GM12878 (cell line): ENCODE measurements around the gene TAS2R46. TPM values are rescaled to one million over a fixed set of nuclear protein-coding genes. Genes with fewer than 3 reads are reported as not detected.

ENCODE experiments used
- ATAC-seq: fragments of 200-7000 bp; cut with Tn5 transposase; 3 replicates; pipeline ENCODE4 v1.9.1; 2020; ENCODE audit warnings: mild to moderate bottlenecking, moderate library complexity
- BruUV-seq: library from RNA; stranded (reverse); fragments of 400-500 nt; replicated peaks from 2 replicates; lab custom pipeline; 2021; lab: Mats Ljungman, UMichigan
- CTCF ChIA-PET: fragments of 300-600 bp; sonication (Branson Sonifier 250); formaldehyde crosslinking; extraction: SDS; loops from one replicate; lab custom pipeline; 2021; ENCODE audit warnings: inconsistent platforms; lab: Yijun Ruan, JAX
- POLR2A ChIA-PET: fragments of 350-600 bp; formaldehyde crosslinking; extraction: SDS; loops from one replicate; lab custom pipeline; 2021; ENCODE audit warnings: inconsistent platforms; lab: Charles Lee
- RAD21 ChIA-PET: fragments of 300-600 bp; sonication (Branson Sonifier 250); formaldehyde crosslinking; loops from one replicate; lab custom pipeline; 2023; ENCODE audit warnings: antibody characterized with exemption; ENCODE audit not compliant: unreplicated experiment; lab: Charles Lee
- SMC1A ChIA-PET: fragments of 300-600 bp; sonication (Branson Sonifier 250); formaldehyde crosslinking; loops from one replicate; lab custom pipeline; 2023; ENCODE audit not compliant: unreplicated experiment, uncharacterized antibody; lab: Charles Lee
- DNase-seq: peaks from one replicate; pipeline ENCODE4 v3.0.0-alpha.2; 2011; ENCODE audit warnings: low read depth, low spot score
- FAIRE-seq: peaks from 3 replicates; lab custom pipeline; 2011; peaks lifted over from hg19 to GRCh38; lab: Jason Lieb, UNC
- H2AFZ ChIP-seq: 2 replicates; pipeline ENCODE4 v1.6.0; 2011; ENCODE audit warnings: low read depth, low read length, control low read depth; ENCODE audit not compliant: control insufficient read depth
- H3K27ac ChIP-seq: 2 replicates; pipeline ENCODE4 v1.5.1; 2011; ENCODE audit warnings: control low read depth; ENCODE audit not compliant: control insufficient read depth, insufficient read depth
- H3K27me3 ChIP-seq, 2 experiments: replicated peaks in 1 of 2; 2 replicates each; pipeline versions ENCODE4 v1.6.0 to v1.6.1; 2011; ENCODE audit warnings: low read length in 1 of 2; ENCODE audit not compliant: control insufficient read depth in 2 of 2, insufficient read depth in 2 of 2
- H3K36me3 ChIP-seq, 2 experiments: 2 replicates each; pipeline ENCODE4 v1.5.1; 2011; ENCODE audit warnings: low read length in 1 of 2; ENCODE audit not compliant: control insufficient read depth in 2 of 2, insufficient read depth in 2 of 2
- H3K4me1 ChIP-seq: 2 replicates; pipeline ENCODE4 v1.6.1; 2011; ENCODE audit warnings: mild to moderate bottlenecking, low read length, moderate library complexity, mixed read lengths; ENCODE audit not compliant: control insufficient read depth, insufficient read depth
- H3K4me2 ChIP-seq: 2 replicates; pipeline ENCODE4 v1.6.0; 2011; ENCODE audit warnings: control low read depth; ENCODE audit not compliant: control insufficient read depth, insufficient read depth
- H3K4me3 ChIP-seq: fragments of 200-600 bp; sonication (generic); 2 replicates; pipeline ENCODE4 v1.5.1; 2016
- H3K79me2 ChIP-seq: 2 replicates; pipeline ENCODE4 v1.6.0; 2011; ENCODE audit warnings: low read length; ENCODE audit not compliant: control insufficient read depth, insufficient read depth
- H3K9ac ChIP-seq: 2 replicates; pipeline ENCODE4 v1.8.0; 2011; ENCODE audit warnings: low read length, control low read depth, mixed read lengths; ENCODE audit not compliant: control insufficient read depth, insufficient read depth
- H3K9me3 ChIP-seq: replicated peaks from 3 replicates; pipeline ENCODE4 v1.5.1; 2011; ENCODE audit warnings: mild to moderate bottlenecking, low read length; ENCODE audit not compliant: control insufficient read depth, insufficient read depth
- H4K20me1 ChIP-seq: 2 replicates; pipeline ENCODE4 v1.6.0; 2011; ENCODE audit not compliant: control insufficient read depth, insufficient read depth
- CHD4 ChIP-seq: fragments of 200-600 bp; sonication (generic); IDR thresholded peaks from 2 replicates; pipeline ENCODE4 v1.6.1; 2016; ENCODE audit warnings: mild to moderate bottlenecking
- GATAD2B ChIP-seq: fragments of 450-650 bp; conservative IDR thresholded peaks from 2 replicates; pipeline ENCODE4 v1.6.1; 2017; ENCODE audit warnings: low read depth, mild to moderate bottlenecking, moderate library complexity
- HSF1 ChIP-seq: fragments of 150-350 bp; IDR thresholded peaks from 2 replicates; pipeline ENCODE4 v1.6.1; 2014; ENCODE audit warnings: mild to moderate bottlenecking, low read depth, low read length
- KLF5 ChIP-seq: fragments of 450-650 bp; IDR thresholded peaks from 2 replicates; pipeline ENCODE4 v1.6.1; 2014; ENCODE audit warnings: mild to moderate bottlenecking; ENCODE audit not compliant: partially characterized antibody
- POLR2AphosphoS2 ChIP-seq: IDR thresholded peaks from 2 replicates; pipeline ENCODE4 v1.6.1; 2011; ENCODE audit warnings: low read depth, mild to moderate bottlenecking, low read length, improper control_type of control experiment, moderate library complexity
- RUNX3 ChIP-seq: IDR thresholded peaks from 2 replicates; pipeline ENCODE4 v1.6.1; 2012; ENCODE audit warnings: low read length, inconsistent platforms
- SIN3A ChIP-seq: IDR thresholded peaks from 2 replicates; pipeline ENCODE4 v1.6.1; 2012; ENCODE audit warnings: low read depth, low read length, improper control_type of control experiment
- TAF1 ChIP-seq: IDR thresholded peaks from 2 replicates; pipeline ENCODE4 v1.6.1; 2011; ENCODE audit warnings: mild to moderate bottlenecking, low read depth, low read length, borderline replicate concordance
- TBL1XR1 ChIP-seq: IDR thresholded peaks from 2 replicates; pipeline ENCODE4 v1.6.1; 2012; ENCODE audit warnings: low read depth, low read length, improper control_type of control experiment
- ZNF592 ChIP-seq: fragments of 450-650 bp; IDR thresholded peaks from 2 replicates; pipeline ENCODE4 v1.6.1; 2017; ENCODE audit warnings: mild to moderate bottlenecking, moderate library complexity
- WGBS: methylation state at CpG from one replicate; pipeline ENCODE4 v1.1.6; 2016; ENCODE audit warnings: low lambda C conversion rate; ENCODE audit not compliant: insufficient replicate concordance, insufficient coverage; ENCODE audit errors: missing lambda C conversion rate; 5-methylcytosine and 5-hydroxymethylcytosine counted together
- in situ Hi-C: fragments of 300-500 bp; cut with MboI; formaldehyde crosslinking; loops from 9 replicates; pipeline ENCODE4 v1.14.3; 2018; ENCODE audit warnings: mixed read lengths
- intact Hi-C: fragments of 100-400 bp; cut with micrococcal nuclease; formaldehyde crosslinking; loops from one replicate; pipeline ENCODE4 v1.14.2; 2022; ENCODE audit not compliant: unreplicated experiment
- polyA plus RNA-seq, 11 experiments: library from polyadenylated mRNA; depleted of rRNA in 4 of 11; unstranded in 6 of 11; stranded (reverse) in 5 of 11; fragments of >200 nt; fragmentation: Nextera tagmentation in 4 of 11; fragmentation: Illumina TruSeq in 1 of 11; extraction: Ambion mirVana in 4 of 11; extraction: Trizol in 1 of 11; gene quantifications; 1 replicate in 1 of 11; 2 replicates in 10 of 11; pipeline versions ENCODE4 v1.2.1 to v1.2.3, GENCODE V29; 2011 to 2016; ENCODE audit warnings: inconsistent platforms in 2 of 11, missing spikeins in 2 of 11, low read depth in 1 of 11
- total RNA-seq, 4 experiments: library from RNA; depleted of rRNA in 3 of 4; stranded (reverse); fragments of >200 nt in 3 of 4; fragmentation: Illumina TruSeq in 1 of 4; extraction: Trizol in 1 of 4; gene quantifications; 2 replicates each; pipeline versions ENCODE4 v1.2.1 to v1.2.3, GENCODE V29; 2013 to 2021

TAS2R46 gene
- total and polyA plus RNA-seq, 10 of the 15 experiments (the other 5 are each of a cell fraction or from before 2014, with no cell fraction given): 0.07 to 3.8 (median 0.55) TPM; not detected in 2

- RAD21 ChIA-PET: no interaction called here
- H3K79me2 ChIP-seq: no peaks in the 10 kb centered on the region
- intact Hi-C loops: no loop called here
- CTCF ChIA-PET: interaction anchor here (0.6 kb wide), 1 partner anchor 169 kb away, joined by 3 read pairs; no protein-coding TSS in a partner anchor
- no peaks in the 10 kb centered on the region for H3K4me1 ChIP-seq
- POLR2A ChIA-PET: no interaction called here
- no peak for ATAC-seq
- H3K9ac ChIP-seq: no peak overlapping the region
- BruUV-seq: no TSS peak
- no peak overlapping the region for H3K27ac ChIP-seq
- no peaks in the 10 kb centered on the region for H3K27me3 ChIP-seq
- in situ Hi-C loops: no loop called here
- no peak for TF ChIP-seq GATAD2B
- TF ChIP-seq KLF5: no peak
- TF ChIP-seq POLR2AphosphoS2: no peak
- no peak for TF ChIP-seq HSF1
- TF ChIP-seq ZNF592: no peak
- no peak for TF ChIP-seq RUNX3
- TF ChIP-seq TAF1: no peak
- TF ChIP-seq SIN3A: no peak
- TF ChIP-seq CHD4: no peak
- no peak for TF ChIP-seq TBL1XR1
- H4K20me1 ChIP-seq: no peaks in the 10 kb centered on the region
- no peak for FAIRE-seq
- H3K4me3 ChIP-seq: no peak overlapping the region
- H3K4me2 ChIP-seq: no peak overlapping the region
- WGBS: 99% methylated on average over 6 of the region's 6 CpGs
- SMC1A ChIA-PET: no interaction called here
- H3K9me3 ChIP-seq: no peaks in the 10 kb centered on the region; the same call in 1 of the 3 replicates
- H3K36me3 ChIP-seq: no peaks in the 10 kb centered on the region; a peak in 2 of 4 replicates
- no peak for DNase-seq
- H2AFZ ChIP-seq: no peak overlapping the region
These were observed 36.0 kb downstream of the TAS2R46 start for GRCh38 chr12:11026118-11026517.
